HG03060 (cell line): ENCODE data around the gene TIMM50.

Source experiments
- ATAC-seq: cut with Tn5 transposase; IDR thresholded peaks from one replicate; pipeline ENCODE4 v1.9.1; 2021; ENCODE audit warnings: low read depth, moderate number of reproducible peaks; ENCODE audit not compliant: unreplicated experiment

Gene TIMM50

GRCh38 chr19:39524495-39524894 lies 43.9 kb downstream of the TIMM50 start:
- no peak for ATAC-seq

GRCh38 chr19:39525205-39525604 lies 44.6 kb downstream of the TIMM50 start:
- ATAC-seq: no peak

GRCh38 chr19:39531834-39532232 lies 51.2 kb downstream of the TIMM50 start:
- ATAC-seq: no peak

GRCh38 chr19:39532233-39533002 lies 51.8 kb downstream of the TIMM50 start, which contains the start of gene EID2B:
EID2B (minus strand) TSS chr19:39532852; CDS start chr19:39532802, 50 bp downstream.
- ATAC-seq: peak; percentile 91

GRCh38 chr19:39533003-39533512 lies 52.4 kb downstream of the TIMM50 start:
- ATAC-seq: no peak

- ATAC-seq: no peak
Observed at GRCh38 chr19:39533791-39534190, 53.2 kb downstream of the TIMM50 start.

GRCh38 chr19:39539165-39539517 lies 58.5 kb downstream of the TIMM50 start:
- no peak for ATAC-seq

- ATAC-seq: peak; percentile 63
Observed at GRCh38 chr19:39539518-39540332, 59.1 kb downstream of the TIMM50 start, which contains the start of gene EID2. EID2 (minus strand) TSS chr19:39540161; CDS start chr19:39540079, 82 bp downstream.

- ATAC-seq: no peak
Observed at GRCh38 chr19:39540333-39540673, 59.7 kb downstream of the TIMM50 start.
